CD4-positive, alpha-beta T cell treated with Interleukin-12 subunit alpha and Interleukin-12 subunit beta, for 1 hour (primary cell): ENCODE results near the gene PXDC1.
"Not testable (repeated sequence)": the region's sequence is repeated elsewhere in the genome, so short reads cannot be mapped to it uniquely, and the experiment has no call there.

Experiments
- DNase-seq: peaks from one replicate; pipeline ENCODE4 v3.0.0-alpha.2; 2020

PXDC1 gene

GRCh38 chr6:3729603-3730344 is 21.7 kb downstream of the PXDC1 start:
- DNase-seq, result no peak

GRCh38 chr6:3727593-3728108 is 23.9 kb downstream of the PXDC1 start:
- DNase-seq, result no peak

GRCh38 chr6:3727036-3727435 is 24.5 kb downstream of the PXDC1 start:
- no peak for DNase-seq

GRCh38 chr6:3726421-3726820 is 25.1 kb downstream of the PXDC1 start:
- DNase-seq, result no peak

- DNase-seq, result no peak
Observed at GRCh38 chr6:3725145-3726047, 26.1 kb downstream of the PXDC1 start.

GRCh38 chr6:3724451-3725144 is 26.9 kb downstream of the PXDC1 start:
- DNase-seq, result no peak

- no peak for DNase-seq
Observed at GRCh38 chr6:3723966-3724365, 27.5 kb downstream of the PXDC1 start.

GRCh38 chr6:3723251-3723650 is 28.3 kb downstream of the PXDC1 start:
- no peak for DNase-seq

- DNase-seq, result no peak
Observed at GRCh38 chr6:3722785-3723184, 28.7 kb downstream of the PXDC1 start.

- DNase-seq, result no peak
Observed at GRCh38 chr6:3721810-3722621, 29.5 kb downstream of the PXDC1 start.

GRCh38 chr6:3720770-3721169 is 30.7 kb downstream of the PXDC1 start:
- DNase-seq, result not testable (repeated sequence)

GRCh38 chr6:3719462-3720308 is 31.8 kb downstream of the PXDC1 start:
- DNase-seq, result no peak

GRCh38 chr6:3718407-3718806 is 33.1 kb downstream of the PXDC1 start:
- no peak for DNase-seq

GRCh38 chr6:3715285-3715684 is 36.2 kb downstream of the PXDC1 start:
- no peak for DNase-seq

GRCh38 chr6:3714768-3715167 is 36.7 kb downstream of the PXDC1 start:
- DNase-seq, result no peak

- DNase-seq, result no peak
Observed at GRCh38 chr6:3714111-3714510, 37.4 kb downstream of the PXDC1 start.

GRCh38 chr6:3712827-3713665 is 38.5 kb downstream of the PXDC1 start:
- no peak for DNase-seq

GRCh38 chr6:3711776-3712175 is 39.7 kb downstream of the PXDC1 start:
- no peak for DNase-seq

- DNase-seq, result no peak
Observed at GRCh38 chr6:3710403-3710802, 41.1 kb downstream of the PXDC1 start.

- no peak for DNase-seq
Observed at GRCh38 chr6:3708540-3708939, 43.0 kb downstream of the PXDC1 start.
